Glomerular visceral epithelial cell (primary cell): ENCODE results near the gene TRIM60.
A peak's percentile ranks its signal among the peaks of the same experiment; 100 is the strongest.
"Not testable (repeated sequence)": the region's sequence is repeated elsewhere in the genome, so short reads cannot be mapped to it uniquely, and the experiment has no call there.

ENCODE experiments used
- DNase-seq: peaks from one replicate; pipeline ENCODE4 v3.0.0-alpha.2; 2016; ENCODE audit errors: extremely low spot score

The TRIM60 gene

DNA sequence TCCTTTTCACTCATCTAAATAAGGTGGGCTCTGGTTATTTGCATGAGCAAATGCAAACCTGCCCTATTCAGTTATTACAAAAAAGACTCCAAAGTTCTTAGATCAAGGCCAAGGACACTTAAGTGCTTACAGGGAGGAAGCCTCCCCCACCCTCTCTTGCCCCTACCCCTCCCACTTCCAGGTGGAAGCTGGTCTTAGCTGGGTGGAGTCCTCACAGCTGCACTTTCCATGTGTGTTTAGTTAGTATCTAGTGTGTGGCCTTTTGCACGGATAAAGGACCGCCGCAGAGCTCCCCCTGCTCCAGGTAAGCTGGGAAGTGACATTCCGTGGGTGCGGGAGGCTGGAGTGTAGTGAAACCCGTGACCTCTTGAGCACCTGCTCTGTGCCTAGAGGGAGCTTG lies 21.8 kb downstream of the TRIM60 start, which contains the start of gene TRIM75:
Gene TRIM75 (plus strand): TSS at position 222 of the 400 bp plus-strand sequence. CDS start 5,282 bp downstream, outside the sequence.
- DNase-seq = no peak

DNA sequence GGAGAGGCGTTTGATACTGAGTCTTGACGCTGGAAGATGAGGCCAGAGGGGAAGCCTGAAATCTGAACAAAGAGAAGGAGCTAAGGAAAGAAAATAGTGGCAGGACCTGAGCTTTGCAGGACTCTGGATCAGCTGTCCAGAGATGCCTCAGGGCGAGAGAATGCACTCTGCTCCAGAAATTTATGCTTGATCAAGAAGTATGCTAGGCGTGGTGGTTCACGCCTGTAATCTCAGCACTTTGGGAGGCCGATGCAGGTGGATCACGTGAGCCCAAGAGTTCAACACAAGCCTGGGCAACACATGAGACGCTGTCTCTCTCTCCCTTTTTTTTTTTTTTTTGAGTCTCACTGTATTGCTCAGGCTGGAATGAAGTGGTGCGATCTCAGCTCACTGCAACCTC lies 23.8 kb downstream of the TRIM60 start:
- DNase-seq = no peak

DNA sequence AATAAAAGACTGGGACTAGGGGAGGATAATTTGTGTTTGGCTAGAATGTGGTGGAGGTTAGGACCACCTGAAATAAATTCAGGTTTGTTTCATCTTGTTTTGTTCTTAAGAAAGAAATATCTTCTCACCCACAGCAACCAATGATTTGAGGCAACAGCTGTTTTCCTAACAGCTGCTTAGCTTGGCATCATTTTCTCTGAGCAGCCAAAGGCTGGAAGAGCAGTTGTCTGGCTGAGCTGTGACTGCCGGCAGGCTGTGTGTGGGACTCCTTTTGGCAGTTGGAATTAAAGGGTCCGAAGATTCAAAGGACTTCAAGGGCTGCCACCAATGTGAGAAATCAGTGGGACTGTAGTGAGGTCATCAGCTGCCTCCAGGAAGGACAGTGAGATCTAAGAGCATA lies 26.9 kb downstream of the TRIM60 start:
- DNase-seq = no peak

DNA sequence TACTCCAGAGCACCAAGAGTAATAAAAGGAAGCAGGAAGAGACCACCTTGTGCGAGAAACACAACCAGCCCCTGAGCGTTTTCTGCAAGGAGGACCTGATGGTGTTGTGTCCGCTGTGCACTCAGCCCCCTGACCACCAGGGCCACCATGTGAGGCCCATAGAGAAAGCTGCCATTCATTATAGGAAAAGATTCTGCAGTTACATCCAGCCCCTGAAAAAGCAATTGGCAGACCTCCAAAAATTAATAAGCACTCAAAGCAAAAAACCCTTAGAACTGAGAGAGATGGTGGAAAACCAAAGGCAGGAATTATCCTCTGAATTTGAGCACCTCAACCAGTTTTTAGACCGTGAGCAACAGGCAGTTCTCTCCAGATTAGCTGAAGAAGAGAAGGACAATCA lies 27.6 kb downstream of the TRIM60 start:
- DNase-seq = no peak

DNA sequence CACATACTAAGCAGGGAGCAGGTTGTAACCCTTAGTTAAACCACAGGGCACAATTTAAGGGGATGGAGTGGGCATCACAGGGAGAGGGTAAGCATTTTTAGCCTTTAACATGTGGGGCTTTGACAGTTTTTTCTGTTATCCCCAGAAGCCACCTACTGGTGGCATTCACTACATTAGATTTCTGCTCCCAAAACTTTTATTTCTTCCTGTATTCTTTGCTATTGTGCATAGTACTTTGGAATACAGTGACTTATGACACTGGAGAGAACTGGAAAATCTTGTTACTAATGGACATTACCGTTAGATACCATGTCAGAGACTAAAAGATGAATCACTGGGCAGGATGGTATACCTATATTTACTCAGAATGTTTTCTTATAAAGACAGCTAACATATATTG lies 29.1 kb downstream of the TRIM60 start:
- no peak for DNase-seq

DNA sequence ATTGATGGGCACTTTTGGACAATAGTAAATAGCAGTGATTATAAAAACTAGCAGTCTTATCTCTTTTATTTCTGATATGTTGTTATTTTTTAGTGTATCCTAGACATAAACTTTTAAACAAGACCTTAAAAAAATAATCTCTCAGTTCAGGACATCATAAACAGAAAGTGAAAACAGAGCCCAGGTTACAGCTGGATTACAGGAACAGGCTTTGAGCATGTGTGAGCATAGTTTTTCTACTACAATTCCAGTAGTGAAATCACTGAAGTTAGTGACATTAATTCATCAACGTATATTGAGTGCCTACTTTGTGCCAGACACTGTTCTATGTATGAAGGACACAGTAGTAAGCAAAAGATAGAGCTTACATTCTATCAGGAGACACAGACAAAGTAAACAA lies 38.8 kb downstream of the TRIM60 start:
- DNase-seq = no peak

DNA sequence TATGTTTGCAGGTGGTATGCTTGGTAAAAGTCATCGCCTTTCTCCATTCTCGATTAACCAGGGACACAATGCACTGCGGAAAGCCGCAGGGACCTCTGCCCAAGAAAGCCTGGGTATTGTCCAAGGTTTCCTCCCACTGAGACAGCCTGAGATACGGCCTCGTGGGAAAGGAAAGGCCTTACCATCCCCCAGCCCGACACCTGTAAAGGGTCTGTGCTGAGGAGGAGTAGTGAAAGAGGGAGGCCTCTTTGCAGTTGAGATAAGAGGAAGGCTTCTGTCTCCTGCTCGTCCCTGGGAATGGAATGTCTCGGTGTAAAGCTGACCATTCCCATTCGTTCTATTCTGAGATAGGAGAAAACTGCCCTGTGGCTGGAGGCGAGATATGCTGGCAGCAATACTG lies 41.5 kb downstream of the TRIM60 start:
- not testable (repeated sequence) for DNase-seq

DNA sequence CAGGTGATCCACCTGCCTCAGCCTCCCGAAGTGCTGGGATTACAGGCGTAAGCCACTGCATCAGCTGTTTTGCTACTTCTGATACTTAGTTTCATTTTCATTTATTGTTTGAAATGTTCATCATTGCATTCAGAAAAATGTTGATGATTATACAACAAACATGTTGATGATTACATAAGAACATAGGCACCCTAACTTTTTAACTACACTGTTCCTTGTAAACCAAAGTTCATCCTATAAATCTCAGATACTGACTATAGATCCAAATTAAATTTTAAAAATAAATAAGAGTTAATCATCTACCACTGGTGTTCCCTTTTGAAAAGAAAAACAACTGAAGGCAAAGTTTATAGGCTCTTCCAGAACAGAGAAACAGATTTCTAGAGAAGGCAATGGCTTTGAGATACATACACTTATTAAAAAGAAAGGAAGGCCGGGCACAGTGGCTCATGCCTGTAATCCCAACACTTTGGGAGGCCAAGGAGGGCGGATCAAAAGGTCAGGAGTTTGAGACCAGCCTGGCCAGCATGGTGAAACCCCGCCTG lies 45.3 kb downstream of the TRIM60 start:
- DNase-seq = no peak

DNA sequence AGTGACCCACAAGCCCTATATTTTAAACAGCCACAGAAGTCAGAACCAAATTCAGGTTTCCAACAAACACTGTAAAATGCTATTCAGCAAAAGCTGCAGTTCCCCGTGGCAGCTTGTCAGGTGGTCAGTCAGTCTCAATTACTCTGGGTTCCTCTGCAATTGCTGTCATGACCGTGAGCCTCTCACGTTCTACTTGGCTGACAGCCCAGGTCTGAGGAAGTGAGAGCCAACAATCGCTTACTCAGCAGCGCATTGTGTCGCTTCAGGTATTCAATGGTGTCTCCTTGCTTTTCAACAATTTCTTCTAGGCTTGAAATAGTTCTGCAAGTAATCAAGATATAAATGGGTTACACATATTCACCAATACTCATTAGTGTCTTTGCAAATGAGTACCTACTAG lies 47.7 kb downstream of the TRIM60 start:
- peak; percentile 48 for DNase-seq

DNA sequence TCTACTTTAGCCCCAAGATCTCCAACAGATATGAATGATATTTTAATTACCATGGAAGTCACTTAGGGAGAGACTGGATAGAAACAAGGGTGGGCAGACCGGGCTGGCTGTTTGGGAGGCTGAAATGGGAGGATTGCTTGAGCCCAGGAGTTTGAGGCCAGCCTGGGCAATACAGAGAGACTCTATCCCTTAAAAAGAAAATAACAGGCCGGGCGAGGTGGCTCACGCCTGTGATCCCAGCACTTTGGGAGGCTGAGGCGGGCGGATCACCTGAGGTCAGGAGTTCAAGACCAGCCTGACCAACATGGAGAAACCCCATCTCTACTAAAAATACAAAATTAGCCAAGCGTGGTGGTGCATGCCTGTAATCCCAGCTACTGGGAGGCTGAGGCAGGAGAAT lies 53.0 kb downstream of the TRIM60 start:
- not testable (repeated sequence) for DNase-seq

DNA sequence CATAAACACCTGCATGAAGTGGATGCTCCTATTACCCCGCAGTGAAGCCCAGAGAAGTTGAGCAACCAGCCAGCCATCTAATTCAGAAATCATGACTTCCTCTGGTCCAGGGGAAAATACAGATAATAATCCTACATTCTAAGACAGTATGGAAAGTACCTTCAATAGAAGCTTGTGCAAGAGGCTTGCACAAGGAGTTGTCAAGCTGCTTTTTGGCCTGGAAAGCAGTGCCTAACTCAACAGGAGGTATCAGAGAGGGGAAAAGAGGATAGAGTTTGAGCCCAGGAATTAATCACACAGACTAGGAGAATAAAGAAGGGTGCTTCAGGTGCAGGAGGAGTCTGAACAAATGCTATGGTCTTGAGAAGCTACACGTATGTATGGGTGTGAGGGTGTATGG lies 54.1 kb downstream of the TRIM60 start:
- no peak for DNase-seq

DNA sequence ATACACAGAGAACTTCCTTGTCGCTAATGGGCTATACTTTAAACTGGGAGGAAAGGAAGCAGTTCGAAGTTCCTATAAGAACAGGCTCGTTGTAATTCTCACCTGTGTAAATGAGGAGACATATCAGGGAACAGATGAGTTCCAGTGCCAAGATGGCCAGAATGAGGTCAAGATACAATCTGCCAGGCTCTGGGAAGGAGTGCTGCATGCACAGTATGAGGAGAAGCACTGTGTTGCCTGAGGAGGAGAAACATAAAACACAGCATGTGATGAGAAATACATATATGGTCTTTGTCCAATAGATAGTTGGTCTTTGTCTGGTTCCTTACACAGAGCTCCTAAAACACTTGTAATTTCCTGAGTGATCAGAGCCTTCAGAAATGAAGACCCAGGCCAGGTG lies 56.6 kb downstream of the TRIM60 start:
- DNase-seq = no peak
